Left forelimb (tissue), 1 donor: ENCODE data around the gene FXN.
"Not testable (repeated sequence)": the region's sequence is repeated elsewhere in the genome, so short reads cannot be mapped to it uniquely, and the experiment has no call there.

Experiments
- DNase-seq: peaks from one replicate; pipeline ENCODE4 v3.0.0-alpha.2; 2018; ENCODE audit warnings: low spot score

Gene FXN

GRCh38 chr9:69104830-69105527 lies 69.4 kb downstream of the FXN start:
- DNase-seq = no peak

GRCh38 chr9:69107771-69108170 lies 72.2 kb downstream of the FXN start:
- no peak for DNase-seq

- not testable (repeated sequence) for DNase-seq
These were observed 73.2 kb downstream of the FXN start for GRCh38 chr9:69108706-69109105.

GRCh38 chr9:69109152-69109551 lies 73.6 kb downstream of the FXN start:
- DNase-seq = no peak

- not testable (repeated sequence) for DNase-seq
These were observed 77.1 kb downstream of the FXN start for GRCh38 chr9:69112646-69113045.

GRCh38 chr9:69115621-69116020 lies 80.1 kb downstream of the FXN start:
- DNase-seq = no peak

- DNase-seq = no peak
These were observed 83.1 kb downstream of the FXN start for GRCh38 chr9:69118656-69119055.

GRCh38 chr9:69120380-69121154 lies 85.0 kb downstream of the FXN start:
- DNase-seq = no peak

GRCh38 chr9:69121155-69122081 lies 85.9 kb downstream of the FXN start:
- no peak for DNase-seq

GRCh38 chr9:69122082-69122548 lies 86.6 kb downstream of the FXN start:
- DNase-seq = no peak

- no peak for DNase-seq
These were observed 87.1 kb downstream of the FXN start for GRCh38 chr9:69122549-69123141.

GRCh38 chr9:69130456-69131441 lies 95.2 kb downstream of the FXN start:
- no peak for DNase-seq

- DNase-seq = no peak
These were observed 96.1 kb downstream of the FXN start for GRCh38 chr9:69131682-69132081.

GRCh38 chr9:69132361-69132760 lies 96.8 kb downstream of the FXN start:
- DNase-seq = no peak

- no peak for DNase-seq
These were observed 98.9 kb downstream of the FXN start for GRCh38 chr9:69134412-69134811.

GRCh38 chr9:69136185-69136584 lies 100.6 kb downstream of the FXN start:
- no peak for DNase-seq

GRCh38 chr9:69136779-69137178 lies 101.2 kb downstream of the FXN start:
- DNase-seq = no peak

- no peak for DNase-seq
These were observed 101.8 kb downstream of the FXN start for GRCh38 chr9:69137311-69137710.

GRCh38 chr9:69139596-69139995 lies 104.0 kb downstream of the FXN start:
- no peak for DNase-seq

- DNase-seq = no peak
These were observed 104.7 kb downstream of the FXN start for GRCh38 chr9:69140123-69140735.
